AG04450 (cell line): Measurements from ENCODE around the gene CXADR. TPM values are rescaled to one million over a fixed set of nuclear protein-coding genes. Genes with fewer than 3 reads are reported as not detected.

ENCODE experiments used
- CTCF ChIA-PET: fragments of 300-600, 350-600 bp; formaldehyde crosslinking; extraction: SDS; loops from one replicate; lab custom pipeline; 2022; ENCODE audit warnings: antibody characterized with exemption, inconsistent platforms; lab: Charles Lee
- POLR2A ChIA-PET: fragments of 350-600 bp; formaldehyde crosslinking; extraction: SDS; loops from one replicate; lab custom pipeline; 2021; ENCODE audit warnings: antibody characterized with exemption, inconsistent platforms; lab: Yijun Ruan, JAX
- DNase-seq: peaks from one replicate; pipeline ENCODE4 v3.0.0-alpha.2; 2011; ENCODE audit warnings: low read depth, low spot score
- H3K27ac ChIP-seq: one replicate; pipeline ENCODE4 v1.5.1; 2012; ENCODE audit warnings: low read depth, low read length, control low read depth
- H3K27me3 ChIP-seq: one replicate; pipeline ENCODE4 v1.6.0; 2012; ENCODE audit warnings: low read length; ENCODE audit not compliant: control insufficient read depth, insufficient read depth
- H3K4me3 ChIP-seq: 2 replicates; pipeline ENCODE4 v1.5.1; 2011; ENCODE audit warnings: mild to moderate bottlenecking, low read depth, low read length, control low read depth
- H3K9me3 ChIP-seq: 2 replicates; pipeline ENCODE4 v1.5.1; 2012; ENCODE audit warnings: low read length; ENCODE audit not compliant: control insufficient read depth, insufficient read depth
- CTCF ChIP-seq: IDR thresholded peaks from 2 replicates; pipeline ENCODE4 v1.5.1; 2011; ENCODE audit warnings: low read depth, low read length, control low read depth, inconsistent platforms
- polyA plus RNA-seq: library from polyadenylated mRNA; depleted of rRNA; stranded (reverse); fragments of >200 nt; gene quantifications from 2 replicates; pipeline ENCODE4 v1.2.3, GENCODE V29; 2011

The CXADR gene
- polyA plus RNA-seq, 1 experiment: 0.99 TPM

- no peak for TF ChIP-seq CTCF
- ChIA-PET POLR2A (no interaction called here), CTCF (no interaction called here)
- no peaks in the 10 kb centered on the region for H3K27me3 ChIP-seq
- no peak for DNase-seq
- no peaks in the 10 kb centered on the region for H3K9me3 ChIP-seq
- no peak overlapping the region for H3K4me3 ChIP-seq
- no peak overlapping the region for H3K27ac ChIP-seq
Measured at GRCh38 chr21:17539743-17540341, 27.0 kb downstream of the CXADR start.

GRCh38 chr21:17540530-17540929, 27.7 kb downstream of the CXADR start:
- DNase-seq: no peak
- H3K9me3 ChIP-seq: no peaks in the 10 kb centered on the region
- POLR2A ChIA-PET: no interaction called here
- no peaks in the 10 kb centered on the region for H3K27me3 ChIP-seq
- no peak overlapping the region for H3K27ac ChIP-seq
- H3K4me3 ChIP-seq: no peak overlapping the region
- TF ChIP-seq CTCF: no peak
- CTCF ChIA-PET: no interaction called here

- Histone ChIP-seq H3K4me3 (no peak overlapping the region), H3K9me3 (no peaks in the 10 kb centered on the region), H3K27me3 (no peaks in the 10 kb centered on the region), H3K27ac (no peak overlapping the region)
- DNase-seq: no peak
- POLR2A ChIA-PET: no interaction called here
- no peak for TF ChIP-seq CTCF
- CTCF ChIA-PET: interaction anchor here (0.8 kb wide), 1 partner anchor 12 kb away, joined by 4 read pairs; no protein-coding TSS in a partner anchor
Measured at GRCh38 chr21:17542371-17543011, 29.6 kb downstream of the CXADR start.

- Histone ChIP-seq H3K4me3 (no peak overlapping the region), H3K27ac (no peak overlapping the region), H3K27me3 (no peaks in the 10 kb centered on the region), H3K9me3 (no peaks in the 10 kb centered on the region)
- ChIA-PET CTCF (interaction anchor here (0.7 to 1.0 kb wide), 2 partner anchors 52 to 158 kb away, joined by 4 to 7 read pairs; no protein-coding TSS in a partner anchor), POLR2A (no interaction called here)
- TF ChIP-seq CTCF: no peak
- DNase-seq: no peak
Measured at GRCh38 chr21:17545007-17545406, 32.2 kb downstream of the CXADR start.

- ChIA-PET CTCF (interaction anchor here (1.3 to 2.3 kb wide), 2 partner anchors 37 to 161 kb away, joined by 8 read pairs; no protein-coding TSS in a partner anchor), POLR2A (no interaction called here)
- no peak for TF ChIP-seq CTCF
- Histone ChIP-seq H3K27me3 (no peaks in the 10 kb centered on the region), H3K4me3 (no peak overlapping the region), H3K27ac (no peak overlapping the region), H3K9me3 (no peaks in the 10 kb centered on the region)
- DNase-seq: no peak
Measured at GRCh38 chr21:17548262-17548661, 35.4 kb downstream of the CXADR start.
